Natural killer cell (primary cell): ENCODE results near the gene PLEKHA6. TPM values are rescaled to one million over a fixed set of nuclear protein-coding genes. Genes with fewer than 3 reads are reported as not detected.

Experiments
- ATAC-seq, 3 donors: fragments of 150-1000 bp in 2 of 3; fragments of 200-7000 bp in 1 of 3; cut with Tn5 transposase; 1 replicate in 1 of 3; 2 replicates in 2 of 3; pipeline ENCODE4 v1.10.0; 2021; ENCODE audit warnings: mild to moderate bottlenecking in 2 of 3, moderate library complexity in 2 of 3
- DNase-seq, 2 donors: peaks; one replicate each; pipeline versions ENCODE4 v3.0.0 to v3.0.0-alpha.2; 2013 to 2021; ENCODE audit warnings: mixed read lengths in 1 of 2
- H3K27ac ChIP-seq: one replicate; pipeline ENCODE4 v1.5.1; 2013; ENCODE audit warnings: mild to moderate bottlenecking, low read length
- H3K27me3 ChIP-seq: one replicate; pipeline ENCODE4 v1.6.1; 2013; ENCODE audit warnings: low read length; ENCODE audit not compliant: control insufficient read depth, insufficient read depth
- H3K36me3 ChIP-seq: one replicate; pipeline ENCODE4 v1.6.1; 2013; ENCODE audit warnings: low read length; ENCODE audit not compliant: control insufficient read depth, insufficient read depth
- H3K4me1 ChIP-seq: one replicate; pipeline ENCODE4 v1.6.1; 2013; ENCODE audit warnings: low read length; ENCODE audit not compliant: control insufficient read depth, insufficient read depth
- H3K4me3 ChIP-seq: one replicate; pipeline ENCODE4 v1.5.1; 2013; ENCODE audit warnings: low read length
- H3K9me3 ChIP-seq: one replicate; pipeline ENCODE4 v1.6.1; 2013; ENCODE audit warnings: low read length; ENCODE audit not compliant: control insufficient read depth, insufficient read depth
- H3K27ac Mint-ChIP-seq, 2 donors: one replicate each; pipeline ENCODE4 v1.8.0; 2022; ENCODE audit warnings: mild to moderate bottlenecking in 2 of 2, mixed read lengths in 2 of 2, moderate library complexity in 1 of 2
- H3K27me3 Mint-ChIP-seq, 2 donors: one replicate each; pipeline ENCODE4 v1.8.0; 2022; ENCODE audit warnings: low read depth in 2 of 2, mixed read lengths in 2 of 2
- H3K36me3 Mint-ChIP-seq: one replicate; pipeline ENCODE4 v1.8.0; 2022; ENCODE audit warnings: mixed read lengths
- H3K4me1 Mint-ChIP-seq, 2 donors: one replicate each; pipeline ENCODE4 v1.8.0; 2022; ENCODE audit warnings: mixed read lengths in 2 of 2
- H3K4me3 Mint-ChIP-seq: one replicate; pipeline ENCODE4 v1.8.0; 2022; ENCODE audit warnings: mild to moderate bottlenecking, moderate library complexity, mixed read lengths
- H3K9me3 Mint-ChIP-seq, 2 donors: one replicate each; pipeline ENCODE4 v1.8.0; 2022; ENCODE audit warnings: mixed read lengths in 2 of 2
- WGBS: methylation state at CpG from one replicate; pipeline ENCODE4 v1.1.7; 2013; ENCODE audit warnings: missing lambda C conversion rate; ENCODE audit not compliant: insufficient coverage; 5-methylcytosine and 5-hydroxymethylcytosine counted together
- intact Hi-C: fragments of 100-400 bp; cut with micrococcal nuclease; formaldehyde crosslinking; loops from one replicate; pipeline ENCODE4 v1.14.2; 2022
- total RNA-seq, 4 donors: library from RNA; stranded (reverse); fragments of 120-200 nt in 1 of 4; gene quantifications; one replicate each; pipeline versions ENCODE4 v1.2.3 to v1.2.4, GENCODE V29; 2013 to 2022
- TF ChIP-seq, protein P1 (sequence below): fragments of 200-600 bp; IDR thresholded peaks from one replicate; pipeline ENCODE4 v1.8.0; 2022; ENCODE audit warnings: antibody characterized with exemption

The PLEKHA6 gene
- total RNA-seq, 3 donors from 2014 or later (not counting 1 experiment from before 2014, with no cell fraction given): 0.10 to 0.43 (median 0.16) TPM

DNA sequence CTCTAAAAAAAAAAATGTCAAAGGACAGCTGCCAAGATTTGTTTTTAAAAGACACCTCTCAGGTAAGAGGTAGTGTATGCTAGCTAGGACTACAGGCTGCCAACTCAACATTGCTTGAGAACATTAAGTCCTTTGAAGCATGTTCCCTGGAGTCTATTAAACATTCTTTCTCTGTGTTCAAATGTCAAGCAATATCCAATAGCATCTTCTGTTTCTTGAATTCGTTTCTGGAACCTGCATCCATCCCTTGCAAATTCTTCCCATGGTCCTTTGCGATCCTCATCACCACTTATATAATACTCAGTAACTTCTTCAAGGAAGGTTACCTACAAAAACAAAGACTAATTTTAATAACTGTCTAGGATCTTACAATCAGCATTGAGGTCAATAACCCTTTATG lies 46.3 kb upstream of the PLEKHA6 start:
- intact Hi-C loops: no loop called here
- Mint-ChIP-seq H3K27me3 (no peaks in the 10 kb centered on the region), H3K27ac (peak overlapping the region; percentile 98 to 100), H3K36me3 (peaks cover 6% of the 10 kb centered on the region), H3K4me1 (peaks cover 52 to 66% of the 10 kb centered on the region in 2 donors), H3K9me3 (no peaks in the 10 kb centered on the region), H3K4me3 (peak overlapping the region; percentile 99)
- 46% methylated on average over 2 of the region's 2 CpGs for WGBS
- no peak for ATAC-seq
- H3K9me3 ChIP-seq: no peaks in the 10 kb centered on the region
- peaks cover 61% of the 10 kb centered on the region for H3K36me3 ChIP-seq
- TF ChIP-seq, protein P1, sequence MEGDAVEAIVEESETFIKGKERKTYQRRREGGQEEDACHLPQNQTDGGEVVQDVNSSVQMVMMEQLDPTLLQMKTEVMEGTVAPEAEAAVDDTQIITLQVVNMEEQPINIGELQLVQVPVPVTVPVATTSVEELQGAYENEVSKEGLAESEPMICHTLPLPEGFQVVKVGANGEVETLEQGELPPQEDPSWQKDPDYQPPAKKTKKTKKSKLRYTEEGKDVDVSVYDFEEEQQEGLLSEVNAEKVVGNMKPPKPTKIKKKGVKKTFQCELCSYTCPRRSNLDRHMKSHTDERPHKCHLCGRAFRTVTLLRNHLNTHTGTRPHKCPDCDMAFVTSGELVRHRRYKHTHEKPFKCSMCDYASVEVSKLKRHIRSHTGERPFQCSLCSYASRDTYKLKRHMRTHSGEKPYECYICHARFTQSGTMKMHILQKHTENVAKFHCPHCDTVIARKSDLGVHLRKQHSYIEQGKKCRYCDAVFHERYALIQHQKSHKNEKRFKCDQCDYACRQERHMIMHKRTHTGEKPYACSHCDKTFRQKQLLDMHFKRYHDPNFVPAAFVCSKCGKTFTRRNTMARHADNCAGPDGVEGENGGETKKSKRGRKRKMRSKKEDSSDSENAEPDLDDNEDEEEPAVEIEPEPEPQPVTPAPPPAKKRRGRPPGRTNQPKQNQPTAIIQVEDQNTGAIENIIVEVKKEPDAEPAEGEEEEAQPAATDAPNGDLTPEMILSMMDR: no peak
- no peaks in the 10 kb centered on the region for H3K27me3 ChIP-seq
- H3K4me1 ChIP-seq: peaks cover 23% of the 10 kb centered on the region
- H3K27ac ChIP-seq: no peak overlapping the region
- H3K4me3 ChIP-seq: no peak overlapping the region
- DNase-seq: no peak

DNA sequence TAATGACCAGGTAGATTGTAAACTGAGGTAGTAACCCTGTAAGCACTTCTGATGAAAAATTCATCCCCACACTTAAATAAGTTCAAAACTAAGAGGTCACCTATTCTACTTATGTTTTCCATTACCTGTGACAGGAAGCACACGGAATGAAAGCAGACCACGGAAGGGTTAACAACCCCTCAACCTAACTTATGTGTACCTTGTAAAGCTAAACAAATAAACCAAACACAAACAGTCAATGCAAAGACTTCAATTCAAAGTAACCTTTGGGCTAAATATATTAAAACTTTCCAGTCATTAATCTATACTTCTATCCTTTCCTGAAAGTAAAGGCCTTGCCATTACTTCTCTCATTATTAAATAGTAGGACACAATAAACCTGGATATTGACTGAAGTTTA lies 44.9 kb upstream of the PLEKHA6 start:
- Mint-ChIP-seq H3K4me3 (peak overlapping the region; percentile 17), H3K27ac (peak overlapping the region in 1 of 2 donors; percentile 100), H3K36me3 (peaks cover 17% of the 10 kb centered on the region), H3K4me1 (peaks cover 45 to 59% of the 10 kb centered on the region in 2 donors), H3K9me3 (no peaks in the 10 kb centered on the region), H3K27me3 (no peaks in the 10 kb centered on the region)
- H3K4me3 ChIP-seq: no peak overlapping the region
- WGBS: 84% methylated on average over 2 of the region's 2 CpGs
- no peaks in the 10 kb centered on the region for H3K27me3 ChIP-seq
- peaks cover 70% of the 10 kb centered on the region for H3K36me3 ChIP-seq
- H3K4me1 ChIP-seq: peaks cover 12% of the 10 kb centered on the region
- intact Hi-C loops: no loop called here
- no peaks in the 10 kb centered on the region for H3K9me3 ChIP-seq
- ATAC-seq: no peak
- TF ChIP-seq, protein P1: no peak
- DNase-seq: no peak
- H3K27ac ChIP-seq: no peak overlapping the region

DNA sequence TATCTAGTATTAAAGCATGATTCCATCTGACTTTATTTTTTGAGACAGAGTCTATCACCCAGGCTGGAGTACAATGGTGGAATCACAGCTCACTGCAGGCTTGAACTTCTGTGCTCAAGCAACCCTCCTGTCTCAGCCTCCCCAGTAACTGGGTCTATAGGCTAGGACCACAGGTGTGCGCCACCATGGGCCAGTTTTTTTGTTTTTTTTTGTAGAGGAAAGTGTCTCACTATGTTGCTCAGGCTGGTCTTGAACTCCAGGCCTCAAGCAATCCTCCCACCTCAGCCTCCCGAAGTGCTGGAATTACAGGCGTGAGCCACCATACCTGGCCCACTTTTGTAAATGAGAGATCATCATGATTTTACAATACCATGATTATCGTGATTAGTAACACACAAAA lies 42.7 kb upstream of the PLEKHA6 start:
- Histone ChIP-seq H3K4me3 (no peak overlapping the region), H3K36me3 (peaks cover 80% of the 10 kb centered on the region), H3K4me1 (peaks cover 9% of the 10 kb centered on the region), H3K27me3 (no peaks in the 10 kb centered on the region), H3K27ac (no peak overlapping the region), H3K9me3 (no peaks in the 10 kb centered on the region)
- Mint-ChIP-seq H3K4me3 (no peak overlapping the region), H3K36me3 (peaks cover 22% of the 10 kb centered on the region), H3K27me3 (no peaks in the 10 kb centered on the region), H3K27ac (peak overlapping the region in 1 of 2 donors; percentile 66), H3K9me3 (no peaks in the 10 kb centered on the region), H3K4me1 (peaks cover 26 to 36% of the 10 kb centered on the region in 2 donors)
- 96% methylated on average over 3 of the region's 4 CpGs for WGBS
- TF ChIP-seq, protein P1: no peak
- intact Hi-C loops: no loop called here
- ATAC-seq: no peak
- no peak for DNase-seq

DNA sequence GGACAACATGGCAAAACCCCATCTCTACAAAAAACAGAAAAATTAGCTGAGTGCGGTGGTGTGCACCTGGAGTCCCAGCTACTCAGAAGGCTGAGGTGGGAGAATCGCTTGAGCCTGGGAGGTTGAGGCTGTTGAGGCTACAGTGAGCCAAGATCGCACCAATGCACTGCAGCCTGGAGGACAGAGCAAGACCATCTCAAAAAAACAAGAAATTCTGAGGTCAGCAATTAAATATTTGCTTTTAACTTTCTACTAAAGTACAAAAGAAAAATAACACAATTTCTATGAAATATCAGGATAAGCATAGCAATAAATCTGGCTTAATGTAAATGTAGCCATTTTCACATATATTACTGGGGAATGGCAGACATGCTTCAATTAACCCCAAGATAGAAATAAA lies 42.0 kb upstream of the PLEKHA6 start:
- Mint-ChIP-seq H3K4me3 (no peak overlapping the region), H3K27me3 (no peaks in the 10 kb centered on the region), H3K9me3 (no peaks in the 10 kb centered on the region), H3K27ac (peak overlapping the region; percentile 66 to 69), H3K4me1 (peaks cover 19 to 30% of the 10 kb centered on the region in 2 donors), H3K36me3 (peaks cover 22% of the 10 kb centered on the region)
- 100% methylated on average over 3 of the region's 3 CpGs for WGBS
- Histone ChIP-seq H3K4me3 (no peak overlapping the region), H3K9me3 (no peaks in the 10 kb centered on the region), H3K27me3 (no peaks in the 10 kb centered on the region), H3K27ac (no peak overlapping the region), H3K4me1 (peaks cover 7% of the 10 kb centered on the region), H3K36me3 (peaks cover 82% of the 10 kb centered on the region)
- DNase-seq (no peak), ATAC-seq (no peak)
- intact Hi-C loops: no loop called here
- TF ChIP-seq, protein P1: no peak
